HG03354 (cell line): ENCODE data around the gene ADAMTS14.

Experiments used
- ATAC-seq: cut with Tn5 transposase; IDR thresholded peaks from one replicate; pipeline ENCODE4 v1.9.1; 2021; ENCODE audit warnings: mild to moderate bottlenecking; ENCODE audit not compliant: unreplicated experiment, poor library complexity, severe bottlenecking

The ADAMTS14 gene

GRCh38 chr10:70685455-70685911 is 13.2 kb downstream of the ADAMTS14 start:
- no peak for ATAC-seq

DNA sequence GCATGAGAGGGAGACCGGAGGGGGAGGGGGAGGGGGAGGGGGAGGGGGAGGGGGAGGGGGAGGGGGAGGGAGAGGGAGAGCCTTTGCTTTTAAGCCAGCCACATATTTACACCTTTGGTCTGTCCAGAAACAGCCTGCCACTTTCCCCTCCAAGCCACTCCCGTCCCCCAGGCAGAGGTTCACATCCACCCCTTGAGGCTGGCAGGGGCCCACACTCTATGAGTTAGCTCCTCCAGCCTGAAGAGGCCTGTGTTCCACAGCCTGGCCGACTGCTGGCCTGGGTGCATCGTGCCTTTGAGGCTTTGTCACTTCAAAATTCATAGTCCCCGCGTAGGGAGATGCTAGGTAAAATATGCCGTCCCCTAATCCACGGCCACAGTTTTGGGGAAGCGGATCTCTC is 16.5 kb downstream of the ADAMTS14 start:
- no peak for ATAC-seq

GRCh38 chr10:70689661-70690060 is 17.4 kb downstream of the ADAMTS14 start:
- no peak for ATAC-seq

DNA sequence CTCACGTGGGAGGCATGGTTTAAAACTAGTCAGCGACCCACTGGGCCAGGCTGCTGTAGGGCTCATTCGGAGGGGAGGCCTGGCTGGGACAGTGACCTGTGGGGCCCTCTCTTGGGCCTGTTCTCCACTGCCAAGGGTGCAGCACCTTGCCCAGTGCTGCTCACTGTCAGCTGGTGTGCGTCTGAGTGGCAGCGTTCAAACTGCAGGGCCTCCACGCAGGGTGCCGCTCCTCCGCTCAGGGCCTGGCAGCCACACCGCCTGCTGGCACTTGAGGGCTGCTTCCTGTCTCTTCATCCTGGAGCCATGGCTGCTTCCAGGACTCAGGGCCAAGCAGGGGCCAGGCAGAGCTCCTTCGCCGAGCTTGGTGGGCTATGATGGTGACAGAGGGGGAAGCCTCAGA is 18.3 kb downstream of the ADAMTS14 start:
- no peak for ATAC-seq

DNA sequence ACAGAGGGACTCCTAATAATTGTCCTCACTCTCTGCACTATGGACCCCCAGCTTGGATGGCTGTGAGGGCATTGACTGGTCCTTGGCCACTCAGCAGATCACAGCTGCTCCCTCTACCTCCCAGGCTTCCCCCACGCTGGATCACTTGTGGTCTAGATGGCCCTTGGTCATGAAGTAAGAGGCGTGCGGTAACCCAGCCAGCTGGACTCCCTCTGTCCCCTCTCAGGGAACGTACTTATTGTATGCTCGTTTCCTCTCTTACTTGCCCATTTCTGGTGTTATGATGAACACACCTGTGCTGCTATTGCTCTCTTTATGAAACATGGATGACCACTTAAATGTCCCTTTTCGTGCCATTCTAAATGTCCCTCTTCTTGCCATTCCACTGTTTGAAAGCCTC is 19.3 kb downstream of the ADAMTS14 start:
- no peak for ATAC-seq

DNA sequence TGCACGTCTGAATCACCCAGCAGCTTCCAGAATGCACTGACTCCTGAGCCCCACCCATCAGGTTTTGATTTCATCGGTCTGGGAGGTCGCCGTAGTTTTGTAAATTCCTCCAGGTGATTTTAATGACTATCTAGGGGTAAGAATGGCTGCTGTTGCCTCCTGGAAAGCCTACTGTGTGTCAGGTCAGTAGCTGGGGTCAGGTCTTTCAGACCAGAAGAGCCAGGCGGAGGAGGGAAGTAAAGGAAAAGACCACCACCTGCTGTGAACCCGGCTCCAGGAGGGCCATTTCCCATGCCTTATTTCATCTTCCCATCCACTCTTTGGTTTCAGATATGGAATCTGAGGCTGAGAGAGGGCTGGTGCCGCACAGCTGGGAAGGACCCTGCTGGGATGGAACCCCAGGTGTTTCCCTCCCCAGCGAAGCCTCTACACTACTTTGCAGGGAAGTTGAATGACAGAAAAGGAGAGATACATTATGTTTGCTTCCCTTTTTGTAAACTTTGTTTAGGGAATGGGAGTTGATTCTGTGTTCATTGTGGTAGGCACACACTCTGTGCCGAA is 19.8 kb downstream of the ADAMTS14 start:
- no peak for ATAC-seq

- no peak for ATAC-seq
These were observed 21.5 kb downstream of the ADAMTS14 start for GRCh38 chr10:70693619-70694335.

DNA sequence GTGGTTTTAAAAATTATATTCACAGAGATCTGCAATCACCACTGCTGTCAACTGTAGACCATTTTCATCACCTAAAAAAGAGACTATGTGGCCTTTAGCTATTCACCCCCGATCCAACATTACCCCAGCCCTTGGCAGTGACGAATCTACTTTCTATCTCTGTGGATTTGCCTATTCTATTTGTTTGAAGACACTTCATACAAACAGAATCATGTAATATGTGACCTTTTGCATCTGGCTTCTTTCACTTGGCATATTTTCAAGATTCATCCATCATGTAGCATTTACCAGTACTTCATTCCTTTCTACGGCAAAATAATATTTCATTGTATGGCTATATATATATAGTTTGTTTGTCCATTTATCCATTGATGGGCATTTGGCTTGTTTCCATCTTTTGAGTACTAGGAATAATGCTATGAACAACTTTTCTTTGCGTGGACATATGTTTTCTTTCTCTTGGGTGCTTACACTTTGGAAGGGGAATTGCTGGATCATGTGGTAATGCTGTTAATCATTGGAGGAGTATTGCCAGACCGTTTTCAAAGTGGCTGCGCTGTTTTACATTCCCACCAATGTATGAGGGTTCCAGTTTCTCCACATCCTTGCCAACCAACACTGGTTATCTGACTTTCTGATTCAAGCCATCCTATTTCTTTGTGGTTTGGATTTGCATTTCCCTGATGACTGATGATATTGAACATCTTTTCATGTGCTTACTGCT is 22.3 kb downstream of the ADAMTS14 start:
- no peak for ATAC-seq

GRCh38 chr10:70695241-70696030 is 23.1 kb downstream of the ADAMTS14 start:
- no peak for ATAC-seq

DNA sequence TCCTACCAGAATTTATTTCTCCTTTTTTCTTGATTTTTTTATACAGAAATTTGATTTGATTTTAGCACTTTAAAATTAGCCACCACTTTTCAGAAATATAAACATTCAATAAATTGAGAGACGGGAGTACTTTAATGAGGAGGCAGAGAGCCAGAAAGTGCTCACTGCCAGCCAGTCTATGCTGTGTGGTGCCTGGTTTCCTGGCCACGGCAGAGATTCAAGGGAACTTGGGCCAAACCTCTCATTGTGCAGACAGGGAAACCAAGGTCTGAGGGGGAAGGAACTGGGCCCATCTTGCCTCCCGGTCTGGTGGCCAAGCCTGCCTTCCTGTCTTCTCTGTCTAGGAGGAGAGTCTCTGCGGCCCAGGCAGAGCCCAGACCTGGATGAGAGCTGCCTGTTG is 25.9 kb downstream of the ADAMTS14 start:
- no peak for ATAC-seq

GRCh38 chr10:70699063-70699658 is 26.9 kb downstream of the ADAMTS14 start:
- no peak for ATAC-seq

DNA sequence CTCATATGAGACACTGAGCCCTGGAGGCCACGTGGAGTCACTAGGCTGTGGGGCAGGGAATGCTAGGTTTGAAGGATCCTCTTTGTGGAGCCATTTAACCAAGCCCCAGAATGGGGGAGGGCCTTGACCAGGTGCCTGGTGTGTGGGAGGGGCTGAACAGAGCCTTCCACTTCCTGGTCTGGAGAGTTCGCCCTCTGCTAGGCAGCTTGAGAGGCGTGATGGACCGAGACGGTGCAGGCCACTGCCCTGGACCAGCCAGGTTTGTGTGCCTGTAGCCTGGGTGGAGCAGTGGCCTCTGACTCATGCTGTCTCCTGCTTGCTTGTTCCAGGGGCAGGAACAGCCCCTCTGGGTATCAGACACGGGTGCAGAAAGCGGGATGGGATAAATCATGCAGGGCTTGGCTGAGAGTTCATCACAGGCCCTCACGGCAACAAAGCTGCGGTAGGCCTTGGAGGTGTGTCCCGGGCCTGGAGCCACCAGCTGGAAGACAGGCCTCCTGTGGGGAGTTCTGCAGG is 27.4 kb downstream of the ADAMTS14 start:
- no peak for ATAC-seq

DNA sequence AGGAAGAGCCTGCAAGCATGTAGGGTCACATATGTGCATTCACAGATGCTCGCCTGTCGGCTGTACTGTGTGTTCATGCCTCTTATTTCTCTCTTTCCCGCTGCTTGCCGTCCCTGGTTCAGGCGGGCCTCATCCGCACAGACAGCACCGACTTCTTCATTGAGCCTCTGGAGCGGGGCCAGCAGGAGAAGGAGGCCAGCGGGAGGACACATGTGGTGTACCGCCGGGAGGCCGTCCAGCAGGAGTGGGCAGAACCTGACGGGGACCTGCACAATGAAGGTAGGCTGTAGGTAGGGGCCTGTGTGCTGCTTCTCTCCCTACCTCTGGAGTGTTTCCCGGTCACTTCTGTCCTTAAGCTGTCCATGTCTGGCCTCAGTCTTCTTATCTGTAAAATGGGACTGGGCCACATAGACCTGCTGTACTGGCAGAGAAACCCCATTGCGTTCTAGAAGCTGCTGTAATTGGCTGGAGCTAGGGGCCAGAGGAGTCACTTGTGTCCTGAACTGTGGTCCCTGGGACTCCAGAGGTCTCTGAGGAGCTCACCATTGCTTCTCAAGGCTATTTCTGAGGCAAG is 30.0 kb downstream of the ADAMTS14 start:
- ATAC-seq: no peak

DNA sequence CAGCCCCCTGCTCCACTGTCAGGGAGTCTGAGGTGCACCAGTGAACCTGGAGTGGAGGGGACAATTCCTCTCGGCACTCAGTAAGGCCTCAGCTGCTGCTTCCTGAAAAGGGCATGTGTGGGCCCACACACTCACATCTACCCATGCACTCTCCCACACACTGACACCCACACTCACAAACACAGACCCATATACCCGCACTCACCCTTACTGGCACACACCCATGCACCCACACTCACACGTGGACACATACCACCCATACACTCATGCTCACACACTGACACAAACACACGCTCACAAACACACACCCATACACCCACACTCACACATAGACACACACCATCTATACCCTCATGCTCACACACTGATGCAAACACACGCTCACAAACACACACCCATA is 31.9 kb downstream of the ADAMTS14 start:
- ATAC-seq: no peak

DNA sequence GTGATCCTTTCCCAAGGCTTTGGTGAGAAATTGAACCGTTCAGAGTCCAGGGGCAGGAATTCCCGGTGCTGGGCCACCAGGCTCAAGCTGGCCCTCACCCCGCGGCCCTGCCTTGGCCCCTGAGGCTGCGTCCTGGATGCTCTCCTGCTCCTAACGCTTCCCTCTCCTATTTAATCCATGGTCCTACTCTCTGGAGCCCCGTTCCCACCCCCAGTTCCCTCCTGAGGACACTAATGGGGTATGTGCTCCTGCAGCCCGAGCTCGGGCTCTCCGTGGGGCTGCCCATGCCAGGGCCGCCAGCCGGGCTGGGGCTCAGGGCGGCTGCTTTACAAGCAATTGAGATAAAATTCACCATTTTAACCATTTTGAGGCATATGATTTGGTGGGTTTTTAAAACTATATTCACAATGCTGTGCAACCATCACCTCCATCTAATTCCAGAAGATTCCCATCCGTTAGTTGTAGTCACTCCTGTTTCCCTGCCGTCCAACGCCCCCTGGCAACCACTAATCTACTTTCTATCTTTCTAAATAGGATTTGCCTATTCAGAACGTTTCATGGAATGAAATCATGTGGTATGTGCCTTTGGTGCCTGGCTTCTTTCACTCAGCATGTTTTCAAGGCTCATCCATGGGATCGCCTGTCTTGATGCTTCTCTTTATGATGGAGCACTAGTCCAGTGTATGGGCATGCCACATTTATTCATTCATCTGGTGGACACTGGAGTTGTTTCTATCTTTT is 33.0 kb downstream of the ADAMTS14 start:
- no peak for ATAC-seq

- no peak for ATAC-seq
These were observed 38.9 kb downstream of the ADAMTS14 start for GRCh38 chr10:70711177-70711576.

DNA sequence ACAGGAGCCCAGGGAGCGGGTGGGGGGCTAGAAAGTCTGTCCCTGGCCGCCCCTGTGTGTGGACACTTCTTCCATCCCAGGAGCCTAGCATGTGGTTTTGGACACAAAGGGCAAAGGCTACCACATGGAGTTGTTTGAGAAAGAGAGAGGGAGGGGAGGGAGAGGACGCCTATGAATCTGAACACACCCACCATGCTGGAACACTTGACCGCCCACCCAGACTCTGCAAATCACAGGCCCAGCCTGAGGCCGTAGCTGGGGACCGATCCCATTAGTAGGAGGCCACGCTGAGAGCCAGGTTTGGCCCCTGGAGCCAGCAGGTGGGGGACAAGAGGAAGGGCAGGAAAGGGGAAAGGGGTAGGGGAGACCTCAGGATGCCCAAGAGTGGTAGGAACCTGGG is 39.6 kb downstream of the ADAMTS14 start:
- no peak for ATAC-seq

- no peak for ATAC-seq
These were observed 41.9 kb downstream of the ADAMTS14 start for GRCh38 chr10:70714245-70714644.

DNA sequence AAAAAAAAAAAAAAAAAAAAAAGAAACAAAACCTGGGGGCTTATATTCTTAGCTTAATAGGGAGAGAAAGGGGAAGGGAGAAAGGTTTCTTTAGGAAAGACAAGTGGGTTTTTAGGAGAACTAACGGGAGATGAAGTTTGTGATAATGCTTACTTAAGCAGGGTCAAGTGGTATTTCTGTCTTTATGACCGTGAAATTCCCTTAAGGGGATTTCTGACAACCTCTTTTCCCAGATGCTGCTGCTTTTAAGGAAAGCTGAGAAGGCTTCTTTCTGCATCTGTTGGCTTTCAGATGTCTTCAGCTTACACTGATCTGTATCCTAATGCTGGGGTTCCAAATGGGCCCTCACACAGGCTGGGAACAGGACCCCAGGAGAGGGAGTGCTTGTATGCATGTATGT is 42.6 kb downstream of the ADAMTS14 start:
- no peak for ATAC-seq
